K562 (cell line): ENCODE results near the gene RREB1. TPM values are rescaled to one million over a fixed set of nuclear protein-coding genes. Genes with fewer than 3 reads are reported as not detected.
A peak's percentile ranks its signal among the peaks of the same experiment; 100 is the strongest.

Experiments used
- CREB3L1 ChIP-seq: fragments of 450-650 bp; IDR thresholded peaks from 2 replicates; pipeline ENCODE4 v1.6.1; 2014; ENCODE audit warnings: low read depth, mild to moderate bottlenecking, moderate library complexity, borderline replicate concordance
- CREB5 ChIP-seq: fragments of 250-450 bp; sonication (Bioruptor Pico); IDR thresholded peaks from 2 replicates; pipeline ENCODE4 v1.5.0; 2020; ENCODE audit warnings: mild to moderate bottlenecking
- GABPA ChIP-seq: fragments of 200-800 bp; sonication (Bioruptor generic); conservative IDR thresholded peaks from 2 replicates; pipeline ENCODE4 v1.6.1; 2016; ENCODE audit warnings: low read depth, missing genetic modification characterization, missing compliant biosample characterization
- KAT2B ChIP-seq: IDR thresholded peaks from one replicate; pipeline ENCODE4 v1.6.1; 2012; ENCODE audit warnings: low read depth, mild to moderate bottlenecking, control low read depth, inconsistent platforms, low read length, moderate library complexity
- KDM1A ChIP-seq, 2 experiments: fragments of 450-650 bp; IDR thresholded peaks; 2 replicates each; pipeline ENCODE4 v1.6.1; 2016; ENCODE audit warnings: mild to moderate bottlenecking in 2 of 2
- MEIS2 ChIP-seq: fragments of 450-650 bp; IDR thresholded peaks from 2 replicates; pipeline ENCODE4 v1.6.1; 2014; ENCODE audit warnings: mild to moderate bottlenecking; ENCODE audit not compliant: partially characterized antibody
- NFE2 ChIP-seq: IDR thresholded peaks from 2 replicates; pipeline ENCODE4 v1.6.1; 2014; ENCODE audit warnings: antibody characterized with exemption, low read depth
- PKNOX1 ChIP-seq: fragments of 450-650 bp; IDR thresholded peaks from 2 replicates; pipeline ENCODE4 v1.6.1; 2016
- RCOR1 ChIP-seq, 2 experiments: IDR thresholded peaks; 2 replicates each; pipeline ENCODE4 v1.6.1; 2012; ENCODE audit warnings: low read depth in 2 of 2, low read length in 2 of 2, borderline replicate concordance in 1 of 2, improper control_type of control experiment in 1 of 2
- SMARCA4 ChIP-seq: fragments of 450-650 bp; IDR thresholded peaks from 2 replicates; pipeline ENCODE4 v1.6.1; 2016
- TCF3 ChIP-seq: sonication (generic); formaldehyde crosslinking; IDR thresholded peaks from 2 replicates; pipeline ENCODE4 v1.4.0; 2020; ENCODE audit warnings: mild to moderate bottlenecking, missing genetic modification reagents
- ZEB2 ChIP-seq: fragments of 450-650 bp; IDR thresholded peaks from 2 replicates; pipeline ENCODE4 v1.6.1; 2016
- ZNF175 ChIP-seq: fragments of 200-800 bp; sonication (Bioruptor generic); IDR thresholded peaks from 2 replicates; pipeline ENCODE4 v1.6.1; 2016; ENCODE audit warnings: low read depth, mild to moderate bottlenecking, missing genetic modification characterization, missing compliant biosample characterization
- ZNF592 ChIP-seq: fragments of 450-650 bp; IDR thresholded peaks from 2 replicates; pipeline ENCODE4 v1.6.1; 2017; ENCODE audit warnings: antibody characterized with exemption, mild to moderate bottlenecking
- ZNF695 ChIP-seq: fragments of 450-650 bp; formaldehyde crosslinking; IDR thresholded peaks from 2 replicates; pipeline ENCODE4 v1.4.0; 2020; ENCODE audit warnings: mild to moderate bottlenecking, moderate library complexity
- polyA plus RNA-seq, 8 experiments: library from polyadenylated mRNA; depleted of rRNA in 4 of 8; stranded (reverse) in 5 of 8; unstranded in 3 of 8; fragments of >200 nt; fragmentation: Nextera tagmentation in 2 of 8; fragmentation: Illumina TruSeq in 1 of 8; extraction: Ambion mirVana in 2 of 8; extraction: Trizol in 1 of 8; gene quantifications; 2 replicates each; pipeline versions ENCODE4 v1.2.1 to v1.2.3, GENCODE V29; 2011 to 2014; ENCODE audit warnings: inconsistent platforms in 1 of 8, missing spikeins in 1 of 8
- total RNA-seq, 7 experiments: library from RNA; depleted of rRNA in 6 of 7; stranded (reverse); fragments of >200 nt in 6 of 7; fragmentation: Illumina TruSeq in 2 of 7; extraction: Trizol in 2 of 7; gene quantifications; 2 replicates each; pipeline versions ENCODE4 v1.2.1 to v1.2.3, GENCODE V29; 2011 to 2021; ENCODE audit warnings: low replicate concordance in 1 of 7
- TF ChIP-seq, protein P1 (sequence below), 2 experiments: IDR thresholded peaks in 1 of 2; conservative IDR thresholded peaks in 1 of 2; 2 replicates each; pipeline ENCODE4 v1.6.1; 2016; ENCODE audit warnings: low read depth in 2 of 2, mild to moderate bottlenecking in 1 of 2, missing compliant biosample characterization in 1 of 2, missing genetic modification characterization in 1 of 2, moderate library complexity in 1 of 2

The RREB1 gene
- total and polyA plus RNA-seq, 9 of the 15 experiments (the other 6 are each of a cell fraction or from before 2014, with no cell fraction given) = 3.3 to 64.2 (median 19.3) TPM

DNA sequence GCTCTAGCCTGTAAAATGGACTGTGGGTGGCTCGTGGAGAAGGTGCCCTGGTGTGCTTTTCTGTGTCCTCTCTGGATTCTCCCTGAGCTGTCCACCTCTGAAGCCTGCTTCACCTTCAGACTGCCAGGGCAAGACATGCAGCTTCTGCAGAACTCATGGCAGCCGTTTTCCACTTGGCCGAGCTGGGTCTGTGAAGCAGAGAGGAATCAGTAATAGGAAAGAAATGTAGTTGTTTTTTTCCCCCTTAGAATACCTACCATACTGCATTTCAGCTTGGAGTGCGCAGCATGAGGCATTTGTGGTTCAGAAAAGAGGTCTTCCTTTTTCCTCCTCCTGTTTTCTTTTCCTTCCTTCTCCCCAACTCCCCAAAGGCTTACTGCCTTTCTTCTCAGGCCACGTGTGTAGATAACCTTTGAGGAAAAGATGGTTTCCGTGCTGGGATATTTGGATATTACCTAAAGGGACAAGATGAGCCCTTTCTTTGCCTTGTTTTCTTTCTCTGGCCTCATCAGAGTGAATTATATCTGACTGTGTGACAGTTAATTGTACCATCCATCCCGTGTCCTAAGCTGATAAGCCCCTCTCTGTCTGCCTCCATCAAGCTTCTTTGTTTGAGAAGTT is 39.4 kb downstream of the RREB1 start (continued):
- TF ChIP-seq ZNF592 (peak; percentile 92), KAT2B (no peak), PKNOX1 (peak; percentile 75), TCF3 (CRISPR knock-in tag) (peak; percentile 71), CREB3L1 (peak; percentile 30; the same call in 1 of the 2 replicates), MEIS2 (peak; percentile 90), ZEB2 (no peak; the same call in 1 of the 2 replicates), ZNF695 (CRISPR knock-in tag) (0 out of 2 replicates have a peak, but pooled peaks have one; percentile 10), SMARCA4 (peak; percentile 59), KDM1A (IDR thresholded peaks at IDR 0.05) (peak in 1 of 2 experiments; percentile 17; a peak in 1 of 4 replicates), NFE2 (no peak), GABPA (tag) (peak; percentile 5; the same call in 1 of the 2 replicates), RCOR1 (IDR thresholded peaks at IDR 0.05; ENCODE audit: borderline replicate concordance in 1 of 2, low read depth in 2 of 2, low read length in 2 of 2) (peak in 1 of 2 experiments; percentile 48; a peak in 1 of 4 replicates), CREB5 (CRISPR knock-in tag) (no peak), ZNF175 (peak; percentile 14; the same call in 1 of the 2 replicates)
- TF ChIP-seq, protein P1, sequence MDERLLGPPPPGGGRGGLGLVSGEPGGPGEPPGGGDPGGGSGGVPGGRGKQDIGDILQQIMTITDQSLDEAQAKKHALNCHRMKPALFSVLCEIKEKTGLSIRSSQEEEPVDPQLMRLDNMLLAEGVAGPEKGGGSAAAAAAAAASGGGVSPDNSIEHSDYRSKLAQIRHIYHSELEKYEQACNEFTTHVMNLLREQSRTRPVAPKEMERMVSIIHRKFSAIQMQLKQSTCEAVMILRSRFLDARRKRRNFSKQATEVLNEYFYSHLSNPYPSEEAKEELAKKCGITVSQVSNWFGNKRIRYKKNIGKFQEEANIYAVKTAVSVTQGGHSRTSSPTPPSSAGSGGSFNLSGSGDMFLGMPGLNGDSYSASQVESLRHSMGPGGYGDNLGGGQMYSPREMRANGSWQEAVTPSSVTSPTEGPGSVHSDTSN (CRISPR knock-in tag; IDR thresholded peaks at IDR 0.05; ENCODE audit: low read depth) = no peak
- TF ChIP-seq, protein P1 (tag; conservative IDR thresholded peaks at IDR 0.05; ENCODE audit: low read depth) = peak; percentile 83
